Measurements from ENCODE around the gene LMBR1.
"Not testable (repeated sequence)": the region's sequence is repeated elsewhere in the genome, so short reads cannot be mapped to it uniquely, and the experiment has no call there.

The LMBR1 gene

GRCh38 chr7:156843582-156843981 is 49.4 kb downstream of the LMBR1 start:
- DNase-seq = not testable (repeated sequence)

- no peak for DNase-seq
Observed at GRCh38 chr7:156843157-156843556, 49.8 kb downstream of the LMBR1 start.

GRCh38 chr7:156842740-156843140 is 50.2 kb downstream of the LMBR1 start:
- DNase-seq = no peak

GRCh38 chr7:156842317-156842716 is 50.7 kb downstream of the LMBR1 start:
- no peak for DNase-seq

- DNase-seq = no peak
Observed at GRCh38 chr7:156841497-156841896, 51.5 kb downstream of the LMBR1 start.

- no peak for DNase-seq
Observed at GRCh38 chr7:156840134-156840533, 52.8 kb downstream of the LMBR1 start.

- no peak for DNase-seq
Observed at GRCh38 chr7:156836443-156836842, 56.5 kb downstream of the LMBR1 start.

- DNase-seq = no peak
Observed at GRCh38 chr7:156834462-156834861, 58.5 kb downstream of the LMBR1 start.

GRCh38 chr7:156833312-156833711 is 59.7 kb downstream of the LMBR1 start:
- no peak for DNase-seq

GRCh38 chr7:156832195-156832877 is 60.6 kb downstream of the LMBR1 start:
- DNase-seq = peak; percentile 37

- DNase-seq = no peak
Observed at GRCh38 chr7:156829669-156830336, 63.2 kb downstream of the LMBR1 start.

GRCh38 chr7:156827587-156828203 is 65.3 kb downstream of the LMBR1 start:
- DNase-seq = no peak

- no peak for DNase-seq
Observed at GRCh38 chr7:156823435-156823834, 69.5 kb downstream of the LMBR1 start.

GRCh38 chr7:156820445-156821063 is 72.4 kb downstream of the LMBR1 start:
- DNase-seq = no peak

GRCh38 chr7:156819733-156820295 is 73.2 kb downstream of the LMBR1 start:
- DNase-seq = no peak

- DNase-seq = no peak
Observed at GRCh38 chr7:156818133-156818532, 74.8 kb downstream of the LMBR1 start.

GRCh38 chr7:156816943-156817572 is 75.9 kb downstream of the LMBR1 start:
- no peak for DNase-seq

- no peak for DNase-seq
Observed at GRCh38 chr7:156811706-156812105, 81.3 kb downstream of the LMBR1 start.

GRCh38 chr7:156803656-156804055 is 89.3 kb downstream of the LMBR1 start:
- not testable (repeated sequence) for DNase-seq

GRCh38 chr7:156802214-156802613 is 90.8 kb downstream of the LMBR1 start:
- DNase-seq = no peak

- no peak for DNase-seq
Observed at GRCh38 chr7:156795415-156795814, 97.6 kb downstream of the LMBR1 start.

GRCh38 chr7:156793334-156793733 is 99.6 kb downstream of the LMBR1 start:
- DNase-seq = no peak

GRCh38 chr7:156792611-156793010 is 100.4 kb downstream of the LMBR1 start:
- no peak for DNase-seq

Measured in SIG-M5 (cell line).